Measurements from ENCODE around the gene COL11A1. TPM values are rescaled to one million over a fixed set of nuclear protein-coding genes. Genes with fewer than 3 reads are reported as not detected.

Gene COL11A1
- polyA plus RNA-seq, 1 experiment, result 8.2 TPM

DNA sequence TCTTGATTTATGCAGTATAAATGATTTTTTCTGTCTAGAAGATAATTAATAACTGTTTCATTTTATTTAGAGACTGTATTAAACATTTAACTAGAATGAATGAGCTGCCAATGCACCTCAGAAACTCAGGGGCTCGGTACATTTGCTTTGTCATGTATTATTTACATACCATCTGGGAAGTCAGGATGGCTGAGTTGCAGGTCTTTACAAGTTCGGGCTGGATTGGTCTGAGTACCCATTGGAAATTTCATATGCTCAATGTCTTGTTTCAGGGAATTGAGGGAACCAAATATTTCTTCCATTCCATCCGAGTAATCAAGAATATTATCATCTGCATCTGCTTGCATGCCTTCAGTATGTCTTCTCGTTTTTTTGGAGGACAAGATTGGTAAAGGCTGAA, 221.7 kb downstream of the COL11A1 start:
- POLR2A ChIA-PET, result no interaction called here
- DNase-seq (ENCODE audit: low read depth, low spot score), result no peak
- Histone ChIP-seq H3K27ac (ENCODE audit: low read depth, low read length) (no peak overlapping the region), H3K27me3 (ENCODE audit: control insufficient read depth, insufficient read depth, low read length) (no peaks in the 10 kb centered on the region), H3K9me3 (ENCODE audit: control insufficient read depth, insufficient read depth, low read length) (no peaks in the 10 kb centered on the region), H3K4me3 (ENCODE audit: low read depth, low read length) (no peak overlapping the region)
- TF ChIP-seq CTCF (IDR thresholded peaks at IDR 0.05; ENCODE audit: low read depth, low read length), result no peak
- CTCF ChIA-PET, result no interaction called here

DNA sequence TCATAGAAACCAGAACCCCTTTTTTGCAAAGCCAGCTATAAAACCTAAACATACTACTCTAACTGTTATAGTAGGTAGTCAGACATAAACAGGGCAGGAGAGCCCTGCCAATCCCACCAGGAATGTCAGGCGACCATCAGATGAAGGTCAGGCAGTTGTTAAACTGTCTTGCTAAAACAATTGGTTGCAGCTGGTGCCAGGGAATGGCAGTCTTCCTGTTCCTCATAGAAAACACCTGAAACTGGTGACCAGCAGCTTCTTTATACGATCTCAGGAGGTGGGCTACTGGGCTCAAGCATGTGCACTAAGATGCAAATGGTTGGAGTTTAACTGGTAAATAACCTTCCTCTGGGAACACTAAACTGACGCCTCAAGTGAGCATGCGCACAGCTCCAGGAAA, 224.1 kb downstream of the COL11A1 start:
- ChIA-PET POLR2A (no interaction called here), CTCF (no interaction called here)
- no peaks in the 10 kb centered on the region for H3K27me3 ChIP-seq (ENCODE audit: control insufficient read depth, insufficient read depth, low read length)

DNA sequence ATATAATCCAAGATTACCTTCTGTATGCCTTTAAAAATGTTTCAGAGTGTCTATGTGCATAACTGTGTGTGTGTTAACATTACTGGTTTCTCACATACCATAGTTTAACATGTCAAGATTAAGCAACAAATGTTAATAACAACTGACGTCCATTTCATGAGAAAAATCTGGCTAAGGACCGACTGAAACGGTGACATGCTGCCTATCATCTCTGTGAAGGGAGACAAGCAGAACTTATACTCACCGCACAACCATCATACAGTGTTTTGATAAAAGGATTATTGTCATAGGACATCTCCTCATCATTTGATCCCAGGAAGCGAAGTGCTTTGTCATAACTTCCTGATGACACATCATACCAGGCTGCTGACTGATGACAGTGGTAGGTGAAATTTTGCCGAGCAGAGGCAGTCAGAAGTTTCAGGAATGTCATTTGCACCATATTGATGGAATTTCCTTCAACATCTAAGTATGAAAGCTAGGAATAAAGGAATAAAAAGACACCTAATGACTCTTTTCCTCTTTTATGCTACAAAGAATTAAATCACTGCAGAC, 228.8 kb downstream of the COL11A1 start:
- no peak overlapping the region for H3K4me3 ChIP-seq (ENCODE audit: low read depth, low read length)
- DNase-seq (ENCODE audit: low read depth, low spot score), result no peak
- no peak overlapping the region for H3K27ac ChIP-seq (ENCODE audit: low read depth, low read length)
- H3K9me3 ChIP-seq (ENCODE audit: control insufficient read depth, insufficient read depth, low read length), result no peaks in the 10 kb centered on the region
- ChIA-PET POLR2A (no interaction called here), CTCF (no interaction called here)
- no peak for TF ChIP-seq CTCF (IDR thresholded peaks at IDR 0.05; ENCODE audit: low read depth, low read length)
- H3K27me3 ChIP-seq (ENCODE audit: control insufficient read depth, insufficient read depth, low read length), result no peaks in the 10 kb centered on the region

More for the DNA sequence above, 224.1 kb downstream of the COL11A1 start:
- H3K27ac ChIP-seq (ENCODE audit: low read depth, low read length), result no peak overlapping the region
- TF ChIP-seq CTCF (IDR thresholded peaks at IDR 0.05; ENCODE audit: low read depth, low read length), result no peak
- no peaks in the 10 kb centered on the region for H3K9me3 ChIP-seq (ENCODE audit: control insufficient read depth, insufficient read depth, low read length)
- no peak overlapping the region for H3K4me3 ChIP-seq (ENCODE audit: low read depth, low read length)
- DNase-seq (ENCODE audit: low read depth, low spot score), result no peak

DNA sequence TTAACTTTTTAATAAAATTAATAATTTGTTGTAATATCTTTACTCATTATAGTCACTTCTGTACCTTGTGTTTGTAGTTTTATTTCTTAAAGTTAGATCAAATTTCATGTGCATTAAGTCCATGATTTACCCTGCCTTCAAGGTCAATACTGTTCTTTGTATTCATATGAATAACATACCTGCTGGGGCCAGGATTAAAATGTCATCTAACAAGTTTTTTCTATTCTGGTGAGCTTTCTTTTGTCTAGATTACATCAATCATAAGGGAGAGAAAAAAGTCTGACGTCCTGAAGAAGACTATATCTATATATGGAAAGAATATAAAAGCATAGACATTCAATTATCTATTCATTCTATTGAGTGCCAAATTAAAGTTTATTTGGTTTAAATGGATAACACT, 232.6 kb downstream of the COL11A1 start:
- ChIA-PET POLR2A (no interaction called here), CTCF (interaction anchor here (1.4 kb wide), 1 partner anchor 95 kb away, joined by 3 read pairs; no protein-coding TSS in a partner anchor)
- Histone ChIP-seq H3K9me3 (ENCODE audit: control insufficient read depth, insufficient read depth, low read length) (no peaks in the 10 kb centered on the region; the same call in 1 of the 2 replicates), H3K27me3 (ENCODE audit: control insufficient read depth, insufficient read depth, low read length) (no peaks in the 10 kb centered on the region), H3K27ac (ENCODE audit: low read depth, low read length) (no peak overlapping the region), H3K4me3 (ENCODE audit: low read depth, low read length) (no peak overlapping the region)
- no peak for DNase-seq (ENCODE audit: low read depth, low spot score)
- TF ChIP-seq CTCF (IDR thresholded peaks at IDR 0.05; ENCODE audit: low read depth, low read length), result no peak

GRCh38 chr1:102872526-102872925, 235.8 kb downstream of the COL11A1 start:
- ChIA-PET CTCF (no interaction called here), POLR2A (no interaction called here)
- no peak for TF ChIP-seq CTCF (IDR thresholded peaks at IDR 0.05; ENCODE audit: low read depth, low read length)

More at GRCh38 chr1:102872526-102872925, 235.8 kb downstream of the COL11A1 start:
- Histone ChIP-seq H3K27me3 (ENCODE audit: control insufficient read depth, insufficient read depth, low read length) (no peaks in the 10 kb centered on the region), H3K9me3 (ENCODE audit: control insufficient read depth, insufficient read depth, low read length) (no peaks in the 10 kb centered on the region; the same call in 1 of the 2 replicates), H3K27ac (ENCODE audit: low read depth, low read length) (no peak overlapping the region), H3K4me3 (ENCODE audit: low read depth, low read length) (no peak overlapping the region)
- DNase-seq (ENCODE audit: low read depth, low spot score), result no peak
